Liver (tissue), 9 donors: ENCODE results near the gene ATP1B2. TPM values are rescaled to one million over a fixed set of nuclear protein-coding genes. Genes with fewer than 3 reads are reported as not detected.

Experiments
- DNase-seq: peaks from one replicate; pipeline ENCODE4 v3.0.0-alpha.2; 2017; ENCODE audit warnings: low spot score
- H3K27ac ChIP-seq, 2 donors: one replicate each; pipeline ENCODE4 v1.7.0; 2013; ENCODE audit warnings: inconsistent platforms in 2 of 2, low read length in 2 of 2, control low read depth in 1 of 2, low read depth in 1 of 2, mild to moderate bottlenecking in 1 of 2
- H3K27me3 ChIP-seq, 4 donors: one replicate each; pipeline versions ENCODE4 v1.6.1 to v1.7.0; 2013; ENCODE audit warnings: low read length in 3 of 4, inconsistent platforms in 1 of 4, mild to moderate bottlenecking in 1 of 4, moderate library complexity in 1 of 4; ENCODE audit not compliant: control insufficient read depth in 4 of 4, insufficient read depth in 4 of 4
- H3K36me3 ChIP-seq, 4 donors: one replicate each; pipeline versions ENCODE4 v1.6.1 to v1.7.0; 2013; ENCODE audit warnings: low read length in 3 of 4, mild to moderate bottlenecking in 3 of 4, low read depth in 1 of 4, moderate library complexity in 1 of 4; ENCODE audit not compliant: control insufficient read depth in 4 of 4, insufficient read depth in 3 of 4
- H3K4me1 ChIP-seq, 4 donors: one replicate each; pipeline versions ENCODE4 v1.6.1 to v1.7.0; 2013; ENCODE audit warnings: low read length in 3 of 4, mild to moderate bottlenecking in 3 of 4, moderate library complexity in 1 of 4; ENCODE audit not compliant: control insufficient read depth in 4 of 4, insufficient read depth in 4 of 4
- H3K4me3 ChIP-seq, 3 donors: one replicate each; pipeline versions ENCODE4 v1.6.1 to v1.7.0; 2013; ENCODE audit warnings: low read length in 3 of 3, control low read depth in 1 of 3, low read depth in 1 of 3, mild to moderate bottlenecking in 1 of 3
- H3K9ac ChIP-seq, 2 donors: one replicate each; pipeline ENCODE4 v1.7.0; 2013; ENCODE audit warnings: low read length in 2 of 2, mild to moderate bottlenecking in 2 of 2, moderate library complexity in 2 of 2, control low read depth in 1 of 2, low read depth in 1 of 2
- H3K9me3 ChIP-seq, 4 donors: one replicate each; pipeline versions ENCODE4 v1.6.1 to v1.7.0; 2013; ENCODE audit warnings: low read length in 3 of 4; ENCODE audit not compliant: control insufficient read depth in 4 of 4
- ATF3 ChIP-seq: IDR thresholded peaks from 2 replicates; pipeline ENCODE4 v1.6.1; 2016; ENCODE audit warnings: antibody characterized with exemption
- EGR1 ChIP-seq, 2 donors: IDR thresholded peaks; 2 replicates each; pipeline ENCODE4 v1.6.1; 2016 to 2018; ENCODE audit warnings: antibody characterized with exemption in 2 of 2, low read depth in 2 of 2
- FOXA1 ChIP-seq: IDR thresholded peaks from 2 replicates; pipeline ENCODE4 v1.6.1; 2016; ENCODE audit warnings: antibody characterized with exemption
- FOXA2 ChIP-seq: IDR thresholded peaks from 2 replicates; pipeline ENCODE4 v1.6.1; 2016; ENCODE audit warnings: antibody characterized with exemption
- GABPA ChIP-seq, 2 donors: IDR thresholded peaks in 1 of 2; conservative IDR thresholded peaks in 1 of 2; 2 replicates each; pipeline ENCODE4 v1.6.1; 2016; ENCODE audit warnings: antibody characterized with exemption in 2 of 2, mild to moderate bottlenecking in 1 of 2, moderate library complexity in 1 of 2
- HNF4A ChIP-seq, 2 donors: conservative IDR thresholded peaks; 2 replicates each; pipeline ENCODE4 v1.6.1; 2016; ENCODE audit warnings: antibody characterized with exemption in 2 of 2, mild to moderate bottlenecking in 2 of 2
- HNF4G ChIP-seq: IDR thresholded peaks from 2 replicates; pipeline ENCODE4 v1.6.1; 2016; ENCODE audit warnings: antibody characterized with exemption
- JUND ChIP-seq, 2 donors: IDR thresholded peaks; 2 replicates each; pipeline ENCODE4 v1.6.1; 2016; ENCODE audit warnings: antibody characterized with exemption in 2 of 2
- NR2F2 ChIP-seq: IDR thresholded peaks from 2 replicates; pipeline ENCODE4 v1.6.1; 2016; ENCODE audit warnings: antibody characterized with exemption
- RAD21 ChIP-seq, 2 donors: IDR thresholded peaks; 2 replicates each; pipeline ENCODE4 v1.6.1; 2016; ENCODE audit warnings: antibody characterized with exemption in 2 of 2, mild to moderate bottlenecking in 2 of 2
- REST ChIP-seq: IDR thresholded peaks from 2 replicates; pipeline ENCODE4 v1.6.1; 2016; ENCODE audit warnings: antibody characterized with exemption, mild to moderate bottlenecking
- RXRA ChIP-seq, 2 donors: IDR thresholded peaks; 2 replicates each; pipeline ENCODE4 v1.6.1; 2017 to 2018; ENCODE audit warnings: antibody characterized with exemption in 2 of 2, mild to moderate bottlenecking in 1 of 2
- SP1 ChIP-seq: IDR thresholded peaks from 2 replicates; pipeline ENCODE4 v1.6.1; 2018; ENCODE audit warnings: antibody characterized with exemption, mild to moderate bottlenecking
- TAF1 ChIP-seq: conservative IDR thresholded peaks from 2 replicates; pipeline ENCODE4 v1.6.1; 2016; ENCODE audit warnings: antibody characterized with exemption, mild to moderate bottlenecking
- YY1 ChIP-seq: IDR thresholded peaks from 2 replicates; pipeline ENCODE4 v1.6.1; 2016; ENCODE audit warnings: antibody characterized with exemption, mild to moderate bottlenecking
- ZBTB33 ChIP-seq: IDR thresholded peaks from 2 replicates; pipeline ENCODE4 v1.6.1; 2016; ENCODE audit warnings: antibody characterized with exemption
- WGBS: extraction: QIAGEN DNeasy Blood & Tissue Kit; methylation state at CpG from one replicate; pipeline ENCODE4 v1.1.7; 2013; 5-methylcytosine and 5-hydroxymethylcytosine counted together
- polyA plus RNA-seq, 2 donors: library from polyadenylated mRNA; stranded (reverse) in 1 of 2; unstranded in 1 of 2; fragments of 200-250 nt in 1 of 2; fragments of >200 nt in 1 of 2; fragmentation: Nextera tagmentation in 1 of 2; extraction: Ambion mirVana in 1 of 2; gene quantifications; one replicate each; pipeline versions ENCODE4 v1.2.1 to v1.2.3, GENCODE V29; 2013 to 2015
- total RNA-seq, 2 donors: library from RNA; depleted of rRNA; stranded (reverse); fragments of >200 nt; gene quantifications; one replicate each; pipeline ENCODE4 v1.2.3, GENCODE V29; 2014
- TF ChIP-seq, protein P1 (sequence below): IDR thresholded peaks from 2 replicates; pipeline ENCODE4 v1.6.1; 2016; ENCODE audit warnings: antibody characterized with exemption
- TF ChIP-seq, protein P2 (sequence below): fragments of 150-350 bp; IDR thresholded peaks from 2 replicates; pipeline ENCODE4 v1.5.1; 2017; ENCODE audit warnings: improper control_type of control experiment, low read depth, low read length; ENCODE audit not compliant: missing input control
- donor health status: healthy.
- donor health status: healthy.
- donor health status: healthy.
- donor health status: healthy.
- donor health status: healthy.

ATP1B2 gene
- total and polyA plus RNA-seq, 4 donors = 0.33 to 8.3 (median 2.0) TPM

GRCh38 chr17:7618608-7619007 is 32.1 kb upstream of the ATP1B2 start:
- Histone ChIP-seq H3K9me3 (no peaks in the 10 kb centered on the region), H3K4me1 (peaks cover 0 to 13% (median 9%) of the 10 kb centered on the region in 4 donors), H3K9ac (no peak overlapping the region), H3K27me3 (no peaks in the 10 kb centered on the region), H3K4me3 (no peak overlapping the region), H3K36me3 (no peaks in the 10 kb centered on the region), H3K27ac (no peak overlapping the region)
- WGBS = 83% methylated on average over 5 of the region's 5 CpGs
- TF ChIP-seq FOXA2 (no peak), RXRA (IDR thresholded peaks at IDR 0.05) (no peak), GABPA (IDR thresholded peaks at IDR 0.05 in 1 of 2, conservative IDR thresholded peaks at IDR 0.05 in 1 of 2) (no peak), HNF4G (no peak), NR2F2 (no peak), SP1 (no peak), HNF4A (conservative IDR thresholded peaks at IDR 0.05) (no peak), YY1 (no peak), JUND (IDR thresholded peaks at IDR 0.05) (no peak), TAF1 (no peak), ZBTB33 (no peak), FOXA1 (no peak), RAD21 (IDR thresholded peaks at IDR 0.05) (no peak)
- TF ChIP-seq, protein P1, sequence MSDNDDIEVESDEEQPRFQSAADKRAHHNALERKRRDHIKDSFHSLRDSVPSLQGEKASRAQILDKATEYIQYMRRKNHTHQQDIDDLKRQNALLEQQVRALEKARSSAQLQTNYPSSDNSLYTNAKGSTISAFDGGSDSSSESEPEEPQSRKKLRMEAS = no peak
- TF ChIP-seq, protein P2, sequence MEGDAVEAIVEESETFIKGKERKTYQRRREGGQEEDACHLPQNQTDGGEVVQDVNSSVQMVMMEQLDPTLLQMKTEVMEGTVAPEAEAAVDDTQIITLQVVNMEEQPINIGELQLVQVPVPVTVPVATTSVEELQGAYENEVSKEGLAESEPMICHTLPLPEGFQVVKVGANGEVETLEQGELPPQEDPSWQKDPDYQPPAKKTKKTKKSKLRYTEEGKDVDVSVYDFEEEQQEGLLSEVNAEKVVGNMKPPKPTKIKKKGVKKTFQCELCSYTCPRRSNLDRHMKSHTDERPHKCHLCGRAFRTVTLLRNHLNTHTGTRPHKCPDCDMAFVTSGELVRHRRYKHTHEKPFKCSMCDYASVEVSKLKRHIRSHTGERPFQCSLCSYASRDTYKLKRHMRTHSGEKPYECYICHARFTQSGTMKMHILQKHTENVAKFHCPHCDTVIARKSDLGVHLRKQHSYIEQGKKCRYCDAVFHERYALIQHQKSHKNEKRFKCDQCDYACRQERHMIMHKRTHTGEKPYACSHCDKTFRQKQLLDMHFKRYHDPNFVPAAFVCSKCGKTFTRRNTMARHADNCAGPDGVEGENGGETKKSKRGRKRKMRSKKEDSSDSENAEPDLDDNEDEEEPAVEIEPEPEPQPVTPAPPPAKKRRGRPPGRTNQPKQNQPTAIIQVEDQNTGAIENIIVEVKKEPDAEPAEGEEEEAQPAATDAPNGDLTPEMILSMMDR = no peak
- DNase-seq = no peak

DNA sequence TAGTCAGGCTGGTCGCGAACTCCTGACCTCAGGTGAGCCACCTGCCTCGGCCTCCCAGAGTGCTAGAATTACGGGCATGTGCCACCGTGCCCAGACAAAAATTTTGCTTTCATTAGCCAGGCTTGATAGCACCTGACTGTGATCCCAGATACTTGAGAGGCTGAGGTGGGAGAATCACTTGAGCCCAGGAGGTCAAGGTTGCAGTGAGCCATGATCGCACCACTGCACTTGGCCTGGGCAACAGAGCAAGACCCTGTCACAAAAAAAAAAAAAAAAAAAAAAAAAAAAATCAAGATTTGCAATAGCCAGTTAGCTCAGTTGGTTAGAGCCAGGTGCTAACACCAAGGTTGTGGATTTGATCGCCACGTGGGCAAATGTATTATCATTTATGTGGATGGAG is 29.9 kb upstream of the ATP1B2 start:
- no peak overlapping the region for H3K27ac ChIP-seq
- WGBS = 96% methylated on average over 8 of the region's 8 CpGs
- H3K4me1 ChIP-seq = peaks cover 2 to 20% (median 14%) of the 10 kb centered on the region in 4 donors
- no peak overlapping the region for H3K4me3 ChIP-seq
- DNase-seq = no peak
- no peaks in the 10 kb centered on the region for H3K9me3 ChIP-seq
- H3K27me3 ChIP-seq = no peaks in the 10 kb centered on the region
- no peak for TF ChIP-seq RXRA (IDR thresholded peaks at IDR 0.05)
- TF ChIP-seq, protein P1 = no peak
- no peak for TF ChIP-seq FOXA1
- TF ChIP-seq REST = no peak
- no peak for TF ChIP-seq EGR1 (IDR thresholded peaks at IDR 0.05; ENCODE audit: low read depth in 2 of 2)
- TF ChIP-seq JUND (IDR thresholded peaks at IDR 0.05) = no peak
- no peak for TF ChIP-seq RAD21 (IDR thresholded peaks at IDR 0.05)
- TF ChIP-seq HNF4G = no peak
- no peak for TF ChIP-seq GABPA (IDR thresholded peaks at IDR 0.05 in 1 of 2, conservative IDR thresholded peaks at IDR 0.05 in 1 of 2)
- TF ChIP-seq, protein P2 = no peak
- no peak for TF ChIP-seq ZBTB33
- no peak for TF ChIP-seq FOXA2
- TF ChIP-seq SP1 = no peak
- TF ChIP-seq NR2F2 = no peak
- TF ChIP-seq ATF3 = no peak
- no peak for TF ChIP-seq TAF1
- no peak for TF ChIP-seq YY1
- H3K36me3 ChIP-seq = no peaks in the 10 kb centered on the region
- H3K9ac ChIP-seq = no peak overlapping the region
